MV-4-11 (cell line): ENCODE results near the gene CDCP1.

ENCODE experiments used
- DNase-seq: peaks from one replicate; lab custom pipeline; 2025; lab: John Stamatoyannopoulos, UW

The CDCP1 gene

DNA sequence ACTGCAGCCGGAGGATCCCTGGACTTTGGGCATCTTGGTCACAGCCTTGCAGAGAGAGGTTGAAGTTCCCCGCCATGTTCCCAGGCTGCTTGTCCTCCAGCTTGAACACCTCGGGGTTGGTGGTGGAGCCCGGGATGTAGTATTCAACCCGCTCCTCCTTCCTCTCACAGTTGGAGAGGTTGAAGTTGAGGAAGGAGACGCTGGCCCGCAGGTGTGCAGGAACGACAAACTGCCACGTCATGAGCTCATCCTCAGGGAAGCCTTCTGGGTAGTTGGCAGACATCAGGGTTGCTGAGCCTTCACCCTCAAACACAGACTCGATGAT lies 35.7 kb downstream of the CDCP1 start:
- DNase-seq = no peak

DNA sequence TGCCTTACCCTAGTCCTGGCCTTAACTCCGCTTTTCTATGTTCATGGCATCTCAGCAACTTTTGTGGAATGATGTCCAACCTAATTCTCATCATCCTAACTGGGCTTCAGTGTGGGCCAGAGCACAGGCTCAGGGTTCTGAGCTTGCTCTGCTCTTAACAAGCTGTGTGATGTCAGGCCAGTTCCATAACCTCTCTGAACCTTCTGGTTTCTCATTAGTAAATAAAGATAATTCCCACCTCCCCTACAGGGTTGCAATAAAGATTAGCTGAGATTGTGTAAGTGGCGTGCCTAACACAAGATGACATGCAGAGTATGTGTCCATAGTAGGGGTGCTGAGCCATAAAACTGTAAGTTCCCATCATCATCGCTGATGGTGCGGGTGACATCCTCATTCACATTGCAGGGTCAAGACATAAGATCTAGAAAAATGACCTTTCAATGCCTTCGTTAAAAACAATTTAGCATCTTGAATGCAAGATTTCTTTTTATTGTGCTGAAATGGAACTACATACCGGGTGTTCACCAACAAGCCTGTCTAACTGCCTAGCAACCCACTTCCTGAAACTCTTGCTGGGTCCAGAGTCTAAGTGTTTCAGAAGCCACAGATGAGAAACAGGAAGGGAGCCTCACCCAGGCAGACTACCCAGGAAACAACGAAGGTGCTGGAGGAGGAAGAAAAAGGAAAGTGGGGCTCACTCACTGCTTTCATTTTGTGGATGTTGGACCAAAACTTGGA lies 36.2 kb downstream of the CDCP1 start:
- peak; percentile 94 for DNase-seq

- DNase-seq = no peak
Observed at GRCh38 chr3:45106874-45107273, 39.3 kb downstream of the CDCP1 start.

GRCh38 chr3:45105855-45106671 lies 40.1 kb downstream of the CDCP1 start:
- DNase-seq = peak; percentile 70

DNA sequence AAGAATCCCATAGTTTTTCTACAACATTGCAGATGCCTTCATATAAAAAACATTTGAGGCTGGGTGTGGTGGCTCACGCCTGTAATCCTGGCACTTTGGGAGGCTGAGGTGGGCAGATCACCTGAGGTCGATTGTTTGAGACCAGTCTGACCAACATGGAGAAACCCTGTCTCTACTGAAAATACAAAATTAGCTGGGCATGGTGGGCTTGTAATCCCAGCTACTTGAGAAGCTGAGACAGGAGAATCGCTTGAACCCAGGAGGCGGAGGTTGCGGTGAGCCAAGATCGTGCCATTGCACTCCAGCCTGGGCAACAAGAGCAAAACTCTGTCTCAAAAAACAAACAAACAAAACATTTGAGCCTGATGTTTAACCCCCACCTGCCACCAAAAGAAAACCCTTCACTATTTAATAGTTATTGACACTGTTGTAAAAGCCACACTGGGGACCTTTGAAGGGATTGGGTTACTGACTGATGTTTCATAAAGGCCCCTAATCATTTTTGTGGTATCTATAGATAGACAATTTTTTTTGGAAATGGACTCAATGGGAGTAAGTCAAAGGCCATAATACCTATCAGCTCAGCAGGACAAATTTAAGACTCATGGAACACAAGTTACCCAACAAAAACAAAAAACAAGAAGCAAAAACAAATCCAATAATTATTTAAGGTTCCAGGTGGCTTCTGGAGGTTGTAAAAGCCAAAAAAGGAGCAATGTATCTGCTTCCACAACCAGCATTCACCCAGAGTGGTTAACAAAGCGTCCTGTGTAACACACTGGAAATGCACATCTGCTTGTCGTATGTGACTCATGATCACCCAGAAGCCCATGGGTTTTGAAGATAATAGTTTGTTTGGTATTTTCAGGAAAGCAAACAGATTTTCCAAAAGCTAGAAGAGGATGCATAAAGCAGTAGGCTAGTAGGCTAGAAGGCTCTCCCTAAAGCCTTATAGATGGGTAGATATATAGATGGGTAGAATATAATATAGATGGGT lies 41.2 kb downstream of the CDCP1 start:
- peak; percentile 44 for DNase-seq

GRCh38 chr3:45103753-45104714 lies 42.1 kb downstream of the CDCP1 start:
- DNase-seq = no peak

DNA sequence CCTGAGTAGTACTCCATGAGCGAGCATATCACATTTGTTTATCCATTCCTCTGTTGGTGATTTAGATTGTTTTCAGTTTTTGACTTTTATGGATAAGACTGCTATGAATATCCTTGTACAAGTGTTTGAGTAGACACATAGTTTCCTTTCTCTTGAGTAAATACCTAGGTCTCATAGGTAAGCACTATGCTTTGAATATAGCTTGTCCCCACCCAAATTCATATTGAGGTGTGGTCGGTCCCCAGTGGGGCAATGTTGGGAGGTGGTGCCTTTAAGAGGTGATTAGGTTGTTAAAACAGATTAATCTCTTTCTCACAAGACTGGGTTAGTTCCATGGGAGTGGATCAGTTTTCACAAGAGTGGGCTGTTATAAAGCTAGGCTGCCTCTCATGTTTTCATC lies 42.8 kb downstream of the CDCP1 start:
- no peak for DNase-seq

GRCh38 chr3:45100981-45101407 lies 45.2 kb downstream of the CDCP1 start:
- DNase-seq = peak; percentile 99

DNA sequence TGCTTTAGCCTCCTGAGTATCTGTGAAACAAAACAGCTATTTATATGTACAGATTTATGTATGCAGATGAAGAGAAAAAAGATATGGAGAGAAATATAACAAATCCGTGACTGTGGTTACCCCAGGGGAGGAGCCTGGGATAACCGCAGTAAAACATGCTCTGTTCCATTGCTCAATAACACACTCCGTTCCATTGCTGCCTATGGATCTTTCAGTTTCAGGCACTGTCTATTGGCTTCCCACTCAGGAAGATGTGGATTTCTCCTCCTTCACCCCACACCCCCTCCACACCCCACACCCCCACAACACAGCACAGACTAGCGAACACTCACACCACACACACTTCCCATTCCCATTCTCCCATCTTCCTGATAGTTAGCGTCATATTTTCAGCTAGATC lies 47.9 kb downstream of the CDCP1 start:
- peak; percentile 90 for DNase-seq

- no peak for DNase-seq
Observed at GRCh38 chr3:45097296-45097883, 48.8 kb downstream of the CDCP1 start.

- DNase-seq = no peak
Observed at GRCh38 chr3:45095916-45096526, 50.2 kb downstream of the CDCP1 start.

DNA sequence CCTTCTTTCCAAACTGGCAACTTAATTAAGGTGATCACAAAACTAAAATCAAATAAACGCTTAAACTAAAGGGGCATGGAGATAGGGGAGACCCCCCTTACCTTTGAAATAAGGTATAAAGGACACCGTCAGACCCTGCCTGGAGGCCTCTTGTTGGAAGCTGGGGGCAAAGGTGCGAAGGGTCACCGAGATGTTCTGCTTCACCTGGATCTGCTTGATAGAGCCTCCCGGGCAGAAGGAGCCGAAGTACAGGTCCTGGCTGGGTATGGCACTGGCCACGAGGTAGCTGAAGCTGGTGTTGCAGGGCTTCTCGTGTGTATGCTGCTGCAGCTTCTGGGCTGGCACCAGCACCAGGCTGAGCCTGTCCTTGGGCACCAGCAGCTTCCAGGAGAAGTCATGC lies 53.0 kb downstream of the CDCP1 start:
- no peak for DNase-seq

- DNase-seq = no peak
Observed at GRCh38 chr3:45092132-45093031, 53.8 kb downstream of the CDCP1 start.

DNA sequence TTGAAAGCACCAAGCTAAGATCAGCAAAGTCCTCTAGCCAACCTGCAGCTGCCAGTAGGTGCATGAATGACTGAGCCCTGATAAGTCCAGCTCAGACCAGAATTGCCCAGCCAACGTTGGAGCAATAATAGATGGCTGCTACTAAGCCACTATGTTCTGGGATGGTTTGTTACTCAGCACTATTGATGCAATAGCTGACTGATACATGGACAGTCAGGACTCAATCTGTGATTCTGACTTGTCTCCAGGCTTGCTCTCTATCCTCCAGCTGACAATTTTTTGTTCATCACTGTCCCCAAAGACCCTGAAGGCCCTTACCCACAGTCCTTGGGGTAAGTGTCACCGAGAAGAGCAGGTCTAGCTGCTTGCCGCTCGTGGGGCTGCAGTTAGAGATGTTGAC lies 55.3 kb downstream of the CDCP1 start:
- DNase-seq = no peak

GRCh38 chr3:45088543-45089358 lies 57.4 kb downstream of the CDCP1 start:
- DNase-seq = no peak

DNA sequence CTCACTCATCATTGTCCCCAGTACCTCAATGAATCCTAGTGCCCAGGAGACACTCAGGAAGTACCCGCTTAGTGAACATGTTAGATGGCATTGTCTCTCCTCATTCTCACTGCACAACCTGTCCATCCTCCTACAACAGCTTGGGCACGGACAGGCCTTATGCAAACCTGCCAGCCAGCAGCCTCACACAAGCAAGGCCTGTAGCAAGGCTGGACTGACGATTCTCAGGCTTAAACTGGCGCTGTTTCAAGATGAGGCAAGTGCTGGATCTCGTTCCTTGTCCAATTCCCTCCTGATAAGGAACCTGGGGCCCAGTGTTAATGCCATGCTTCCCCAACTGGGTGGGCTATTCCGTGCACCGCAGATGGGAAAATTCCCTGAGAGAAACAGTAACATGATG lies 59.0 kb downstream of the CDCP1 start:
- DNase-seq = no peak

- DNase-seq = no peak
Observed at GRCh38 chr3:45084820-45085816, 61.1 kb downstream of the CDCP1 start.
